Bronchial epithelial cell (primary cell): ENCODE results near the gene COG3. TPM values are rescaled to one million over a fixed set of nuclear protein-coding genes. Genes with fewer than 3 reads are reported as not detected.
A peak's percentile ranks its signal among the peaks of the same experiment; 100 is the strongest.

Source experiments
- DNase-seq: peaks from one replicate; pipeline ENCODE4 v3.0.0-alpha.2; 2010; ENCODE audit warnings: low read depth
- FAIRE-seq: peaks from 2 replicates; lab custom pipeline; 2011; peaks lifted over from hg19 to GRCh38; lab: Jason Lieb, UNC
- H3K27me3 ChIP-seq: 2 replicates; pipeline ENCODE4 v1.5.1; 2011; ENCODE audit warnings: low read length; ENCODE audit not compliant: control insufficient read depth, insufficient read depth
- H3K36me3 ChIP-seq: 2 replicates; pipeline ENCODE4 v1.5.1; 2011; ENCODE audit warnings: low read length; ENCODE audit not compliant: control insufficient read depth, insufficient read depth
- H3K4me3 ChIP-seq: 2 replicates; pipeline ENCODE4 v1.5.1; 2011; ENCODE audit warnings: mild to moderate bottlenecking, low read depth, low read length, control low read depth
- CTCF ChIP-seq: IDR thresholded peaks from 2 replicates; pipeline ENCODE4 v1.5.1; 2011; ENCODE audit warnings: mild to moderate bottlenecking, moderate library complexity, low read length, control low read depth, inconsistent platforms; ENCODE audit not compliant: insufficient read depth, severe bottlenecking
- total RNA-seq: library from RNA; depleted of rRNA; stranded (reverse); fragments of >200 nt; gene quantifications from 2 replicates; pipeline ENCODE4 v1.2.1, GENCODE V29; 2014

Gene COG3
- total RNA-seq, 1 donor from 2014 or later = 47.4 TPM

- H3K27me3 ChIP-seq = no peaks in the 10 kb centered on the region
- H3K36me3 ChIP-seq = no peaks in the 10 kb centered on the region
- DNase-seq = no peak
- H3K4me3 ChIP-seq = no peak overlapping the region
- no peak for TF ChIP-seq CTCF
- FAIRE-seq = no peak
Observed at GRCh38 chr13:45542391-45542790, 77.7 kb downstream of the COG3 start.

GRCh38 chr13:45542878-45543277 lies 78.1 kb downstream of the COG3 start:
- TF ChIP-seq CTCF = no peak

GRCh38 chr13:45544520-45544919 lies 79.8 kb downstream of the COG3 start:
- Histone ChIP-seq H3K27me3 (peaks cover 2% of the 10 kb centered on the region), H3K4me3 (no peak overlapping the region), H3K36me3 (no peaks in the 10 kb centered on the region)
- TF ChIP-seq CTCF = peak; percentile 7
- DNase-seq = no peak
- FAIRE-seq = no peak

More at GRCh38 chr13:45542878-45543277, 78.1 kb downstream of the COG3 start:
- no peaks in the 10 kb centered on the region for H3K36me3 ChIP-seq
- H3K4me3 ChIP-seq = no peak overlapping the region
- FAIRE-seq (no peak), DNase-seq (no peak)
- H3K27me3 ChIP-seq = no peaks in the 10 kb centered on the region

- H3K36me3 ChIP-seq = no peaks in the 10 kb centered on the region
- TF ChIP-seq CTCF = no peak
- no peak for FAIRE-seq
- no peak for DNase-seq
- peaks cover 2% of the 10 kb centered on the region for H3K27me3 ChIP-seq
- H3K4me3 ChIP-seq = no peak overlapping the region
Observed at GRCh38 chr13:45545686-45546409, 81.1 kb downstream of the COG3 start.

GRCh38 chr13:45546410-45546765 lies 81.6 kb downstream of the COG3 start:
- no peak overlapping the region for H3K4me3 ChIP-seq
- no peak for FAIRE-seq
- no peak for TF ChIP-seq CTCF
- peaks cover 2% of the 10 kb centered on the region for H3K27me3 ChIP-seq
- no peaks in the 10 kb centered on the region for H3K36me3 ChIP-seq
- no peak for DNase-seq

GRCh38 chr13:45548281-45548680 lies 83.5 kb downstream of the COG3 start:
- Histone ChIP-seq H3K27me3 (peaks cover 2% of the 10 kb centered on the region), H3K36me3 (no peaks in the 10 kb centered on the region), H3K4me3 (no peak overlapping the region)
- DNase-seq (no peak), FAIRE-seq (no peak)
- TF ChIP-seq CTCF = no peak
